ENCODE data around the gene CPAMD8.

Gene CPAMD8

DNA sequence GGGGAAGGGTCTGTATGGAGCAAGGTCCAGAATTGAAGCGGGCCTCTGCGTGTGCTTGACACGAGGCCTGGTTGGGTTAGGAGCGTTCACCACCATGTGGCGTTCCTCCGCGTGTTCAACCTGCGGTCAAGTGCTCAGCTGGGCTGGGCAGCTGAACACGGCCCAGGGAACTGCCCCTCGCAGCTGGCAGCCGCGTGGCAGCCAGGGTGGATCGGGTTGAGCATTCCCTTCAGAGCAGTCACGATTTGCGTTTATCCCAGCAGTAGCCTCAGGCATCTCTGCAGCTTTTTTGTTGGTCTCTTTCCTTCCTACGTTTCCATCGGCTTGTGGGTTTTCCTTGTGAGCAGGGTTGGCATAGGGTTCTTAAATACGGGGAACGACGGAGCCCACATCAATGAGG, 166.5 kb downstream of the CPAMD8 start:
- H2BK120ac ChIP-seq (ENCODE audit: low read depth, low read length), result no peak overlapping the region
- H2BK12ac ChIP-seq (ENCODE audit: low read length in 2 of 2), result no peak overlapping the region
- H3K14ac ChIP-seq (ENCODE audit: low read length in 2 of 2), result no peak overlapping the region
- no peak overlapping the region for H4K91ac ChIP-seq (ENCODE audit: low read length)
- H3K79me1 ChIP-seq (replicated peaks; ENCODE audit: low read length, poor library complexity, severe bottlenecking), result peaks cover 30% of the 10 kb centered on the region
- WGBS, result 97% methylated on average over 20 of the region's 20 CpGs
- no peak overlapping the region for H3K4me3 ChIP-seq (ENCODE audit: insufficient read depth in 1 of 2, low read depth in 1 of 2, low read length in 2 of 2)
- no peak overlapping the region for H3K18ac ChIP-seq (ENCODE audit: low read depth in 1 of 2, low read length in 2 of 2)
- no peak overlapping the region for H2BK15ac ChIP-seq (ENCODE audit: low read depth, poor library complexity, severe bottlenecking)
- H3K4ac ChIP-seq (ENCODE audit: low read depth in 1 of 2, low read length in 2 of 2), result no peak overlapping the region
- H3K36me3 ChIP-seq (ENCODE audit: control insufficient read depth in 1 of 2, insufficient read depth in 2 of 2, low read depth in 1 of 2, low read length in 2 of 2), result peaks cover 66 to 69% of the 10 kb centered on the region in 2 experiments
- H3K27ac ChIP-seq (ENCODE audit: low read length, poor library complexity, severe bottlenecking), result no peak overlapping the region
- H3K4me1 ChIP-seq (ENCODE audit: control insufficient read depth, insufficient read depth, low read depth, low read length), result no peaks in the 10 kb centered on the region
- no peak for DNase-seq
- no peak overlapping the region for H2AK5ac ChIP-seq (ENCODE audit: low read length, severe bottlenecking)
- H2BK5ac ChIP-seq (ENCODE audit: low read depth, low read length, poor library complexity, severe bottlenecking), result no peak overlapping the region
- no peak overlapping the region for H3K4me2 ChIP-seq (ENCODE audit: low read length, poor library complexity, severe bottlenecking)
- no peak overlapping the region for H3K23ac ChIP-seq (ENCODE audit: low read length in 2 of 2)
- no peak overlapping the region for H2AFZ ChIP-seq (ENCODE audit: low read depth, low read length)
- no peak overlapping the region for H4K8ac ChIP-seq (ENCODE audit: low read length)
- H3K9me3 ChIP-seq (ENCODE audit: control insufficient read depth, low read length), result no peaks in the 10 kb centered on the region
- H3K9ac ChIP-seq (ENCODE audit: low read length), result no peak overlapping the region
- H3K27me3 ChIP-seq (ENCODE audit: control insufficient read depth in 1 of 2, insufficient read depth in 1 of 2, low read length in 2 of 2), result no peaks in the 10 kb centered on the region

DNA sequence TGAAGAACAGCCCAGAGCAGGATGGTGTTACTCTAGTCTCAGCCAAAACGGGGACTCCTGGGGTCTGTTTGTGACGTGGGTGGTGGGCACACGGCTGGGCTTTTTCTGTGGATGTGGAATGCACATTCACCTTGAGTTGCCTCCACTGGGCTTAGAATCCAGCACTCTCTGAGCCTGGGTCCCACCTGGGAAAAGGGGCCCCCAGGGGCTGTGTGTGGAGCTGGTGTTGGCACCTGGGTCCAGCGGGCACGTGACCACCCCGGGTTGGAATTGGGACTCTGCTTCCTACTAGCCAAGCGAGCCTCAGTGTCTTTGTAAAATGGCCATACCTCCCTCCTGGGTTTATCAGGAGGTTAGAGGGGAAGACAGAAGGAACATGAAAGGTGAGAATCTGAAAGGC, 167.0 kb downstream of the CPAMD8 start:
- no peak overlapping the region for H3K14ac ChIP-seq (ENCODE audit: low read length in 2 of 2)
- H4K8ac ChIP-seq (ENCODE audit: low read length), result no peak overlapping the region
- no peak overlapping the region for H2BK5ac ChIP-seq (ENCODE audit: low read depth, low read length, poor library complexity, severe bottlenecking)
- no peak overlapping the region for H3K23ac ChIP-seq (ENCODE audit: low read length in 2 of 2)
- no peaks in the 10 kb centered on the region for H3K4me1 ChIP-seq (ENCODE audit: control insufficient read depth, insufficient read depth, low read depth, low read length)
- no peak overlapping the region for H3K9ac ChIP-seq (ENCODE audit: low read length)
- DNase-seq, result no peak
- H3K79me1 ChIP-seq (replicated peaks; ENCODE audit: low read length, poor library complexity, severe bottlenecking), result peaks cover 32% of the 10 kb centered on the region
- no peak overlapping the region for H3K4ac ChIP-seq (ENCODE audit: low read depth in 1 of 2, low read length in 2 of 2)
- H2AK5ac ChIP-seq (ENCODE audit: low read length, severe bottlenecking), result no peak overlapping the region
- over 99% methylated on average over 7 of the region's 7 CpGs for WGBS
- H2BK15ac ChIP-seq (ENCODE audit: low read depth, poor library complexity, severe bottlenecking), result no peak overlapping the region
- no peak overlapping the region for H2BK12ac ChIP-seq (ENCODE audit: low read length in 2 of 2)
- H3K27ac ChIP-seq (ENCODE audit: low read length, poor library complexity, severe bottlenecking), result no peak overlapping the region
- no peak overlapping the region for H2AFZ ChIP-seq (ENCODE audit: low read depth, low read length)
- H3K4me3 ChIP-seq (ENCODE audit: insufficient read depth in 1 of 2, low read depth in 1 of 2, low read length in 2 of 2), result no peak overlapping the region
- H3K36me3 ChIP-seq (ENCODE audit: control insufficient read depth in 1 of 2, insufficient read depth in 2 of 2, low read depth in 1 of 2, low read length in 2 of 2), result peaks cover 67 to 69% of the 10 kb centered on the region in 2 experiments
- H2BK120ac ChIP-seq (ENCODE audit: low read depth, low read length), result no peak overlapping the region
- H3K27me3 ChIP-seq (ENCODE audit: control insufficient read depth in 1 of 2, insufficient read depth in 1 of 2, low read length in 2 of 2), result no peaks in the 10 kb centered on the region
- no peaks in the 10 kb centered on the region for H3K9me3 ChIP-seq (ENCODE audit: control insufficient read depth, low read length)
- no peak overlapping the region for H3K18ac ChIP-seq (ENCODE audit: low read depth in 1 of 2, low read length in 2 of 2)
- no peak overlapping the region for H3K4me2 ChIP-seq (ENCODE audit: low read length, poor library complexity, severe bottlenecking)
- no peak overlapping the region for H4K91ac ChIP-seq (ENCODE audit: low read length)

DNA sequence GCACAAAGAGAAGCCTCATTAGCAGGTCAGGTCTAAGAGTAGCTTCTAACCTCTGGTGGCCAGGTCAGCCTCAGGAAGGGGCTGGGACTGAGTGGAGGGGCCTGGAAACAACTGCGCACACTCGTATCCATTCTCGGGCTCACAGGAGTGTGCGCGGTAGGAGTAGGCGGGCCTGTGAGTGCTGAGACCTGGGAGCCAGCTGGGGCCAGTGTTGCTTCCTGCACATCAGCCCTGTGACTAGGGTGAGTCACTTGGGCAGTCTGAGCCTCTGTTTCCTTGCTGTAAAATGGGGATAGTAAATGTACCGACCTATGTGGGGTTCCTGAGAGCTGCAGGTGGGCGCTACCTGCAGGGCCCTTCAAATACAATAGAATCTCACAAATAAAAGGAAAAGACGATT, 170.5 kb downstream of the CPAMD8 start:
- H3K4me2 ChIP-seq (ENCODE audit: low read length, poor library complexity, severe bottlenecking), result no peak overlapping the region
- H2BK5ac ChIP-seq (ENCODE audit: low read depth, low read length, poor library complexity, severe bottlenecking), result no peak overlapping the region
- WGBS, result 93% methylated on average over 9 of the region's 9 CpGs
- H3K27me3 ChIP-seq (ENCODE audit: control insufficient read depth in 1 of 2, insufficient read depth in 1 of 2, low read length in 2 of 2), result no peaks in the 10 kb centered on the region
- H3K27ac ChIP-seq (ENCODE audit: low read length, poor library complexity, severe bottlenecking), result no peak overlapping the region
- DNase-seq, result no peak
- no peak overlapping the region for H2AFZ ChIP-seq (ENCODE audit: low read depth, low read length)
- peaks cover 43% of the 10 kb centered on the region for H3K79me1 ChIP-seq (replicated peaks; ENCODE audit: low read length, poor library complexity, severe bottlenecking)
- peaks cover 11% of the 10 kb centered on the region for H3K4me1 ChIP-seq (ENCODE audit: control insufficient read depth, insufficient read depth, low read depth, low read length)
- no peak overlapping the region for H2AK5ac ChIP-seq (ENCODE audit: low read length, severe bottlenecking)
- H3K4ac ChIP-seq (ENCODE audit: low read depth in 1 of 2, low read length in 2 of 2), result no peak overlapping the region
- H4K91ac ChIP-seq (ENCODE audit: low read length), result no peak overlapping the region
- no peak overlapping the region for H3K4me3 ChIP-seq (ENCODE audit: insufficient read depth in 1 of 2, low read depth in 1 of 2, low read length in 2 of 2)
- H2BK120ac ChIP-seq (ENCODE audit: low read depth, low read length), result no peak overlapping the region
- no peak overlapping the region for H2BK15ac ChIP-seq (ENCODE audit: low read depth, poor library complexity, severe bottlenecking)
- H3K18ac ChIP-seq (ENCODE audit: low read depth in 1 of 2, low read length in 2 of 2), result no peak overlapping the region
- no peak overlapping the region for H3K9ac ChIP-seq (ENCODE audit: low read length)
- no peak overlapping the region for H3K23ac ChIP-seq (ENCODE audit: low read length in 2 of 2)
- H2BK12ac ChIP-seq (ENCODE audit: low read length in 2 of 2), result no peak overlapping the region
- H3K36me3 ChIP-seq (ENCODE audit: control insufficient read depth in 1 of 2, insufficient read depth in 2 of 2, low read depth in 1 of 2, low read length in 2 of 2), result peaks cover 74% of the 10 kb centered on the region in 2 experiments
- no peak overlapping the region for H4K8ac ChIP-seq (ENCODE audit: low read length)
- H3K14ac ChIP-seq (ENCODE audit: low read length in 2 of 2), result no peak overlapping the region
- H3K9me3 ChIP-seq (ENCODE audit: control insufficient read depth, low read length), result no peaks in the 10 kb centered on the region

DNA sequence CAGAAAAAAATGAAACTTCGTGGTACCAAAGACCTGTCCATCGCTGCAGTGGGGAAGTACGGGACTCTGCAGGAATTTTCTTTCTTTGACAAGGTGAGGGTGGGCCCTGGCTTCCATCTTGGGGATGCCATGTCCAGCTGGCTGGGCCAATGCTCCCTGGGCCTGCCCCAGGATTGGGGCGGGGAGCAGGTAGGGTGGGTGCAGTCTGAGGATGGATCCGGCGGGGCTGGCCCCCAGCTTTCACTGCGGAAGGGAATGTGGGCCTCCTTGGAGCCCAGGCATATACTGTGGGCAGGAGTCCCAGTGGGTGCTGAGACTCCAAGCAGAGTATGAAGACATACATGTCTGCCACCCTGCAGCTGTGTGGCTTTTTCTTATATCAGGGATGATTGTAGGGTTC, 173.5 kb downstream of the CPAMD8 start:
- H2BK12ac ChIP-seq (ENCODE audit: low read length in 2 of 2), result no peak overlapping the region
- H3K4me1 ChIP-seq (ENCODE audit: control insufficient read depth, insufficient read depth, low read depth, low read length), result peaks cover 19% of the 10 kb centered on the region

More for the DNA sequence above, 173.5 kb downstream of the CPAMD8 start:
- no peaks in the 10 kb centered on the region for H3K9me3 ChIP-seq (ENCODE audit: control insufficient read depth, low read length)
- H2AK5ac ChIP-seq (ENCODE audit: low read length, severe bottlenecking), result no peak overlapping the region
- no peak overlapping the region for H2BK5ac ChIP-seq (ENCODE audit: low read depth, low read length, poor library complexity, severe bottlenecking)
- no peak overlapping the region for H3K27ac ChIP-seq (ENCODE audit: low read length, poor library complexity, severe bottlenecking)
- WGBS, result 98% methylated on average over 7 of the region's 7 CpGs
- H3K18ac ChIP-seq (ENCODE audit: low read depth in 1 of 2, low read length in 2 of 2), result no peak overlapping the region
- H2BK120ac ChIP-seq (ENCODE audit: low read depth, low read length), result no peak overlapping the region
- no peak overlapping the region for H4K91ac ChIP-seq (ENCODE audit: low read length)
- no peak overlapping the region for H2AFZ ChIP-seq (ENCODE audit: low read depth, low read length)
- no peak overlapping the region for H4K8ac ChIP-seq (ENCODE audit: low read length)
- no peak overlapping the region for H3K4me2 ChIP-seq (ENCODE audit: low read length, poor library complexity, severe bottlenecking)
- H3K9ac ChIP-seq (ENCODE audit: low read length), result no peak overlapping the region
- H3K79me1 ChIP-seq (replicated peaks; ENCODE audit: low read length, poor library complexity, severe bottlenecking), result peaks cover 32% of the 10 kb centered on the region
- H3K27me3 ChIP-seq (ENCODE audit: control insufficient read depth in 1 of 2, insufficient read depth in 1 of 2, low read length in 2 of 2), result no peaks in the 10 kb centered on the region
- no peak for DNase-seq
- no peak overlapping the region for H2BK15ac ChIP-seq (ENCODE audit: low read depth, poor library complexity, severe bottlenecking)
- H3K4ac ChIP-seq (ENCODE audit: low read depth in 1 of 2, low read length in 2 of 2), result no peak overlapping the region
- no peak overlapping the region for H3K14ac ChIP-seq (ENCODE audit: low read length in 2 of 2)
- no peak overlapping the region for H3K4me3 ChIP-seq (ENCODE audit: insufficient read depth in 1 of 2, low read depth in 1 of 2, low read length in 2 of 2)
- H3K36me3 ChIP-seq (ENCODE audit: control insufficient read depth in 1 of 2, insufficient read depth in 2 of 2, low read depth in 1 of 2, low read length in 2 of 2), result peaks cover 73 to 81% of the 10 kb centered on the region in 2 experiments
- H3K23ac ChIP-seq (ENCODE audit: low read length in 2 of 2), result no peak overlapping the region

Data from mesenchymal stem cell (in vitro differentiated cells and primary cell).